ENCODE results near the gene BTBD1. TPM values are rescaled to one million over a fixed set of nuclear protein-coding genes. Genes with fewer than 3 reads are reported as not detected.

The BTBD1 gene
- total and polyA plus RNA-seq, 9 donors, result 24.3 to 85.5 (median 44.4) TPM

- Histone ChIP-seq H3K4me1 (ENCODE audit: insufficient read depth) (peaks cover 4% of the 10 kb centered on the region), H3K27me3 (no peaks in the 10 kb centered on the region), H3K9me3 (no peaks in the 10 kb centered on the region), H3K36me3 (no peaks in the 10 kb centered on the region), H3K4me3 (no peak overlapping the region), H3K27ac (no peak overlapping the region)
- TF ChIP-seq POLR2A (IDR thresholded peaks at IDR 0.05) (no peak), EP300 (IDR thresholded peaks at IDR 0.05) (no peak), CTCF (IDR thresholded peaks at IDR 0.05) (no peak)
- 76 to 86% (median 83%) methylated on average over 3 of the region's 3 CpGs for WGBS, 3 donors
- intact Hi-C loops (cut with DNase I), result no loop called here
- no peak for DNase-seq
These were observed 43.3 kb upstream of the BTBD1 start for GRCh38 chr15:83110381-83110780.

DNA sequence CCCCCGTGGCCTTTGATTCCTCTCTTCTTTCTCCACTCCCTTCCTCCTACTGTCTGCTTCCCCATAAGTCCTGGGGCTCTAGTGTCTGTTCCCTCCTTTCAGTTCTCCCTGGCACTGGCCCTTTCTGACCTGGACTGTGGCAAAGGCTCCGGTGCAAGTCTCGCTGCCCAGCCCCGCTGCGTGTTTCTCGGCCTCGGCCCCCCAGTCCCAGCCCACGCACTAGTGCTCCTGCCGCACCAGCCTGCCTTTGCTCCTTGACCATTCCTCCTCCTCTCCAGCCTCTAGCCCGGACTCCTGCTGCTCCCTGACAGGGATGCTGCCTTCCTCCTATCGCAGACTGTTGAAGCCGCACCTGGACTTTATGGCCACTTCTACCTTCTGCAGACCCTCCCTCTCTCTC lies 42.5 kb upstream of the BTBD1 start:
- no peak overlapping the region for H3K4me3 ChIP-seq
- H3K4me1 ChIP-seq (ENCODE audit: insufficient read depth), result peaks cover 4% of the 10 kb centered on the region
- H3K36me3 ChIP-seq, result no peaks in the 10 kb centered on the region
- no peaks in the 10 kb centered on the region for H3K9me3 ChIP-seq
- no peak overlapping the region for H3K27ac ChIP-seq
- DNase-seq, result no peak
- no peaks in the 10 kb centered on the region for H3K27me3 ChIP-seq
- 81 to 88% (median 84%) methylated on average over 12 of the region's 12 CpGs for WGBS, 3 donors
- intact Hi-C loops (cut with DNase I), result no loop called here
- TF ChIP-seq POLR2A (IDR thresholded peaks at IDR 0.05), result no peak
- no peak for TF ChIP-seq CTCF (IDR thresholded peaks at IDR 0.05)
- no peak for TF ChIP-seq EP300 (IDR thresholded peaks at IDR 0.05)

GRCh38 chr15:83108266-83109219 lies 41.5 kb upstream of the BTBD1 start:
- Histone ChIP-seq H3K27ac (no peak overlapping the region), H3K27me3 (no peaks in the 10 kb centered on the region), H3K9me3 (no peaks in the 10 kb centered on the region), H3K4me1 (ENCODE audit: insufficient read depth) (peaks cover 4% of the 10 kb centered on the region), H3K4me3 (no peak overlapping the region), H3K36me3 (no peaks in the 10 kb centered on the region)
- no peak for TF ChIP-seq CTCF (IDR thresholded peaks at IDR 0.05)
- TF ChIP-seq POLR2A (IDR thresholded peaks at IDR 0.05), result no peak
- TF ChIP-seq EP300 (IDR thresholded peaks at IDR 0.05), result no peak
- intact Hi-C loops (cut with DNase I), result no loop called here
- WGBS, 3 donors, result 37 to 51% (median 46%) methylated on average over 21 of the region's 21 CpGs
- no peak for DNase-seq

DNA sequence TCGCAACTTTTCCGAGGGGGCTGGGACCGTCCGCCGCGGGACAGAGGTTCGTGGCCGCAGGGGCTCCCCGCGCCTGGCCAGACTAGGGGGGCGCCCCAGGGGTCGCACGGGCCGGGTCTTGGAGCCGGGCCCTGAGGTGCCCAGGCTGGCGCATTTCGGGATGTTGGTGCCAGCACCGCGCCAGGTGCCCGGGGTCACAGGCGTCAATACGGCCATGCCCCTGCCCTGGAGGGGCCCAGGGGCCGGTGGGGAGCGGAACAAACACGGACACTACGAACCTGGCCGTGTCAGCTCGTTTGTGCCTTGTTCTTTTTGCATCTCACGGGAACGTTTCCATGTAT lies 40.8 kb upstream of the BTBD1 start:
- WGBS, 3 donors, result 1 to 8% (median 5%) methylated on average over 20 to 30 of the region's 30 CpGs
- Histone ChIP-seq H3K9me3 (no peaks in the 10 kb centered on the region), H3K36me3 (no peaks in the 10 kb centered on the region), H3K4me3 (peak overlapping the region; percentile 22), H3K27me3 (no peaks in the 10 kb centered on the region), H3K4me1 (ENCODE audit: insufficient read depth) (peaks cover 4% of the 10 kb centered on the region), H3K27ac (no peak overlapping the region)
- TF ChIP-seq EP300 (IDR thresholded peaks at IDR 0.05) (no peak), CTCF (IDR thresholded peaks at IDR 0.05) (no peak), POLR2A (IDR thresholded peaks at IDR 0.05) (no peak)
- no peak for DNase-seq
- intact Hi-C loops (cut with DNase I), result no loop called here
